K562 (cell line): ENCODE data around the gene VPS11. TPM values are rescaled to one million over a fixed set of nuclear protein-coding genes. Genes with fewer than 3 reads are reported as not detected.

Experiments used
- ATAC-seq: fragments of 200-7000 bp; cut with Tn5 transposase; 3 replicates; pipeline ENCODE4 v1.9.1; 2020; ENCODE audit warnings: moderate library complexity
- BruUV-seq: library from RNA; stranded (reverse); fragments of 400-500 nt; replicated peaks from 2 replicates; lab custom pipeline; 2021; lab: Mats Ljungman, UMichigan
- CTCF ChIA-PET: fragments of 300-600 bp; formaldehyde crosslinking; extraction: SDS; loops from one replicate; lab custom pipeline; 2021; ENCODE audit warnings: low intra/inter-chr PET ratio; lab: Yijun Ruan, JAX
- POLR2A ChIA-PET: fragments of 300-600, 350-650 bp; sonication (Branson Sonifier 250); formaldehyde crosslinking; extraction: SDS; loops from one replicate; lab custom pipeline; 2021; ENCODE audit warnings: antibody characterized with exemption, inconsistent platforms; lab: Yijun Ruan, JAX
- DNase-seq, 4 experiments: peaks; one replicate each; pipeline versions ENCODE4 v3.0.0 to v3.0.0-alpha.2; 2011 to 2018; ENCODE audit warnings: low spot score in 3 of 4, mixed read lengths in 3 of 4; ENCODE audit errors: extremely low read depth in 1 of 4
- FAIRE-seq: peaks from 2 replicates; lab custom pipeline; 2011; peaks lifted over from hg19 to GRCh38; lab: Jason Lieb, UNC
- H2AFZ ChIP-seq: 2 replicates; pipeline ENCODE4 v1.6.0; 2011; ENCODE audit warnings: low read depth, low read length, control low read depth, inconsistent platforms
- H3K27ac ChIP-seq: fragments of 200-600 bp; 3 replicates; pipeline ENCODE4 v1.8.0; 2011; ENCODE audit warnings: low read depth, mild to moderate bottlenecking, control low read depth, inconsistent platforms, low read length, moderate library complexity, mixed read lengths; ENCODE audit errors: extremely low read depth
- H3K27me3 ChIP-seq, 2 experiments: fragments of 300-600 bp in 1 of 2; 2 replicates in 1 of 2; 3 replicates in 1 of 2; pipeline versions ENCODE4 v1.6.0 to v1.8.0; 2011; ENCODE audit warnings: inconsistent platforms in 2 of 2, low read length in 2 of 2, mild to moderate bottlenecking in 1 of 2, mixed read lengths in 1 of 2, moderate library complexity in 1 of 2; ENCODE audit not compliant: control insufficient read depth in 2 of 2, insufficient read depth in 2 of 2
- H3K36me3 ChIP-seq: fragments of 300-600 bp; 3 replicates; pipeline ENCODE4 v1.8.0; 2011; ENCODE audit warnings: mild to moderate bottlenecking, low read length, inconsistent platforms; ENCODE audit not compliant: control insufficient read depth, insufficient read depth
- H3K4me1 ChIP-seq, 2 experiments: fragments of 200-600 bp in 1 of 2; replicated peaks in 1 of 2; 2 replicates in 1 of 2; 3 replicates in 1 of 2; pipeline versions ENCODE4 v1.5.1 to v1.8.0; 2011; ENCODE audit warnings: inconsistent platforms in 2 of 2, low read length in 2 of 2, mild to moderate bottlenecking in 1 of 2, mixed read lengths in 1 of 2, moderate library complexity in 1 of 2; ENCODE audit not compliant: control insufficient read depth in 2 of 2, insufficient read depth in 2 of 2
- H3K4me2 ChIP-seq: 2 replicates; pipeline ENCODE4 v1.6.1; 2011; ENCODE audit warnings: low read length, control low read depth, inconsistent platforms, mixed read lengths; ENCODE audit not compliant: insufficient read depth
- H3K4me3 ChIP-seq: fragments of 200-600 bp; sonication (generic), shearing (Covaris generic); 2 replicates; pipeline ENCODE4 v1.5.1; 2016; ENCODE audit warnings: control low read depth, inconsistent platforms
- H3K79me2 ChIP-seq: fragments of 200-600 bp; 3 replicates; pipeline ENCODE4 v1.8.0; 2011; ENCODE audit warnings: low read length, inconsistent platforms; ENCODE audit not compliant: control insufficient read depth, insufficient read depth
- H3K9ac ChIP-seq, 2 experiments: 2 replicates each; pipeline versions ENCODE4 v1.6.0 to v1.6.1; 2011; ENCODE audit warnings: low read depth in 2 of 2, low read length in 2 of 2, control low read depth in 1 of 2, inconsistent platforms in 1 of 2, mild to moderate bottlenecking in 1 of 2, mixed read lengths in 1 of 2; ENCODE audit not compliant: insufficient read depth in 1 of 2
- H3K9me1 ChIP-seq: one replicate; pipeline ENCODE4 v1.6.0; 2011; ENCODE audit warnings: inconsistent platforms, mild to moderate bottlenecking, low read length, moderate library complexity; ENCODE audit not compliant: control insufficient read depth, insufficient read depth
- H3K9me3 ChIP-seq: replicated peaks from 2 replicates; pipeline ENCODE4 v1.5.1; 2011; ENCODE audit warnings: low read depth, low read length, inconsistent platforms; ENCODE audit not compliant: control insufficient read depth, insufficient read depth
- H4K20me1 ChIP-seq: replicated peaks from 2 replicates; pipeline ENCODE4 v1.6.1; 2011; ENCODE audit warnings: low read length, inconsistent platforms, mixed read lengths; ENCODE audit not compliant: control insufficient read depth, insufficient read depth
- ARNT ChIP-seq, 2 experiments: fragments of 450-650 bp; IDR thresholded peaks; 2 replicates each; pipeline ENCODE4 v1.6.1; 2016; ENCODE audit warnings: mild to moderate bottlenecking in 1 of 2
- CC2D1A ChIP-seq: fragments of 450-650 bp; IDR thresholded peaks from 2 replicates; pipeline ENCODE4 v1.6.1; 2017; ENCODE audit warnings: mild to moderate bottlenecking
- DIDO1 ChIP-seq: fragments of 450-650 bp; IDR thresholded peaks from 2 replicates; pipeline ENCODE4 v1.6.1; 2016; ENCODE audit warnings: low read depth, missing biosample characterization, missing genetic modification characterization
- FOS ChIP-seq: IDR thresholded peaks from 3 replicates; pipeline ENCODE4 v1.6.1; 2011; ENCODE audit not compliant: insufficient read length; ENCODE audit errors: extremely low read depth
- FOSL1 ChIP-seq: fragments of 200-800 bp; sonication (Bioruptor generic); conservative IDR thresholded peaks from 2 replicates; pipeline ENCODE4 v1.6.1; 2016; ENCODE audit warnings: missing genetic modification characterization, missing compliant biosample characterization
- FOXJ3 ChIP-seq: sonication (generic); formaldehyde crosslinking; IDR thresholded peaks from 2 replicates; pipeline ENCODE4 v1.4.0; 2020; ENCODE audit warnings: mild to moderate bottlenecking, missing genetic modification reagents
- FOXO4 ChIP-seq: fragments of 450-650 bp; formaldehyde crosslinking; IDR thresholded peaks from 2 replicates; pipeline ENCODE4 v1.4.0; 2020; ENCODE audit warnings: mild to moderate bottlenecking, moderate library complexity
- GABPB1 ChIP-seq: sonication (generic); formaldehyde crosslinking; IDR thresholded peaks from 2 replicates; pipeline ENCODE4 v1.8.0; 2022; ENCODE audit warnings: mild to moderate bottlenecking, missing genetic modification reagents
- GMEB1 ChIP-seq: fragments of 250-450 bp; sonication (Bioruptor Pico); IDR thresholded peaks from 2 replicates; pipeline ENCODE4 v1.4.0; 2020; ENCODE audit warnings: mild to moderate bottlenecking
- GTF2F1 ChIP-seq: IDR thresholded peaks from 2 replicates; pipeline ENCODE4 v1.6.1; 2011; ENCODE audit warnings: low read depth, low read length, improper control_type of control experiment
- HMG20B ChIP-seq: fragments of 250-450 bp; sonication (Bioruptor Pico); IDR thresholded peaks from 2 replicates; pipeline ENCODE4 v1.5.0; 2021; ENCODE audit warnings: mild to moderate bottlenecking
- MCM2 ChIP-seq: fragments of 450-650 bp; IDR thresholded peaks from 2 replicates; pipeline ENCODE4 v1.6.1; 2017; ENCODE audit warnings: low read depth, mild to moderate bottlenecking
- NR1H2 ChIP-seq: sonication (generic); formaldehyde crosslinking; IDR thresholded peaks from 2 replicates; pipeline ENCODE4 v1.4.0; 2020; ENCODE audit warnings: mild to moderate bottlenecking, missing genetic modification reagents
- NR2C2 ChIP-seq, 2 experiments: fragments of 200-800 bp in 1 of 2; sonication (Bioruptor generic) in 1 of 2; sonication (generic) in 1 of 2; formaldehyde crosslinking in 1 of 2; IDR thresholded peaks; 2 replicates each; pipeline versions ENCODE4 v1.6.1 to v1.8.0; 2016 to 2022; ENCODE audit warnings: mild to moderate bottlenecking in 1 of 2, missing compliant biosample characterization in 1 of 2, missing genetic modification characterization in 1 of 2, missing genetic modification reagents in 1 of 2
- PATZ1 ChIP-seq: fragments of 250-450 bp; sonication (Bioruptor Pico); IDR thresholded peaks from 2 replicates; pipeline ENCODE4 v1.5.0; 2020; ENCODE audit warnings: mild to moderate bottlenecking, borderline replicate concordance
- PHF20 ChIP-seq: fragments of 450-650 bp; IDR thresholded peaks from 2 replicates; pipeline ENCODE4 v1.6.1; 2018; ENCODE audit not compliant: partially characterized antibody
- RHOXF2B ChIP-seq: fragments of 250-450 bp; sonication (Bioruptor Pico); conservative IDR thresholded peaks from 2 replicates; pipeline ENCODE4 v1.5.1; 2021
- ZBTB8A ChIP-seq: fragments of 450-650 bp; IDR thresholded peaks from 2 replicates; pipeline ENCODE4 v1.6.1; 2018; ENCODE audit warnings: mild to moderate bottlenecking, moderate library complexity; ENCODE audit not compliant: partially characterized antibody
- ZEB2 ChIP-seq: fragments of 450-650 bp; IDR thresholded peaks from 2 replicates; pipeline ENCODE4 v1.6.1; 2016
- WGBS: fragments of 100-300 bp; shearing (Covaris generic); methylation state at CpG from one replicate; pipeline ENCODE4 v1.1.6; 2016; ENCODE audit warnings: low coverage, mixed read lengths; ENCODE audit not compliant: insufficient coverage; ENCODE audit errors: missing lambda C conversion rate; 5-methylcytosine and 5-hydroxymethylcytosine counted together
- in situ Hi-C: fragments of 300-500 bp; cut with MboI; formaldehyde crosslinking; loops from 4 replicates; pipeline ENCODE4 v1.15.0; 2018; ENCODE audit warnings: inconsistent platforms, mixed read lengths
- intact Hi-C: fragments of 100-400 bp; cut with micrococcal nuclease; formaldehyde crosslinking; loops from 2 replicates; pipeline ENCODE4 v1.14.2; 2022
- polyA plus RNA-seq, 8 experiments: library from polyadenylated mRNA; depleted of rRNA in 4 of 8; stranded (reverse) in 5 of 8; unstranded in 3 of 8; fragments of >200 nt; fragmentation: Nextera tagmentation in 2 of 8; fragmentation: Illumina TruSeq in 1 of 8; extraction: Ambion mirVana in 2 of 8; extraction: Trizol in 1 of 8; gene quantifications; 2 replicates each; pipeline versions ENCODE4 v1.2.1 to v1.2.3, GENCODE V29; 2011 to 2014; ENCODE audit warnings: inconsistent platforms in 1 of 8, missing spikeins in 1 of 8
- total RNA-seq, 7 experiments: library from RNA; depleted of rRNA in 6 of 7; stranded (reverse); fragments of >200 nt in 6 of 7; fragmentation: Illumina TruSeq in 2 of 7; extraction: Trizol in 2 of 7; gene quantifications; 2 replicates each; pipeline versions ENCODE4 v1.2.1 to v1.2.3, GENCODE V29; 2011 to 2021; ENCODE audit warnings: low replicate concordance in 1 of 7

Gene VPS11
- total and polyA plus RNA-seq, 9 of the 15 experiments (the other 6 are each of a cell fraction or from before 2014, with no cell fraction given): 14.1 to 35.5 (median 27.5) TPM

GRCh38 chr11:119041821-119042514, 25.6 kb upstream of the VPS11 start:
- Histone ChIP-seq H3K9me3 (no peaks in the 10 kb centered on the region), H3K9ac (no peak overlapping the region), H3K27me3 (no peaks in the 10 kb centered on the region), H3K4me1 (peaks cover 6% of the 10 kb centered on the region in 2 experiments; a peak in 3 of 5 replicates), H3K4me3 (no peak overlapping the region), H4K20me1 (no peaks in the 10 kb centered on the region), H3K79me2 (no peaks in the 10 kb centered on the region), H3K4me2 (no peak overlapping the region), H3K9me1 (no peaks in the 10 kb centered on the region), H2AFZ (no peak overlapping the region), H3K27ac (peak overlapping the region; percentile 29; the same call in 1 of the 3 replicates), H3K36me3 (peaks cover 27% of the 10 kb centered on the region; the same call in 2 of the 3 replicates)
- DNase-seq: peak in 3 of 4 experiments; percentile 2 to 44 (median 12)
- no TSS peak for BruUV-seq
- FAIRE-seq: no peak
- CTCF ChIA-PET: interaction anchor here (0.6 kb wide), 1 partner anchor 153 kb away, joined by 4 read pairs; no protein-coding TSS in a partner anchor
- intact Hi-C loops: no loop called here
- POLR2A ChIA-PET: interaction anchor here (0.6 to 9.3 kb wide), 7 partner anchors 9 to 326 kb away, joined by 3 to 132 read pairs (median 3); partner anchors contain the start of genes HINFP, HMBS and HYOU1
- peak; percentile 11 for ATAC-seq
- in situ Hi-C loops: no loop called here
- WGBS: 31% methylated on average over 3 of the region's 4 CpGs
- TF ChIP-seq GMEB1 (CRISPR knock-in tag) (no peak), DIDO1 (tag) (no peak), GTF2F1 (no peak), NR2C2 (CRISPR knock-in tag; IDR thresholded peaks at IDR 0.05) (no peak), NR2C2 (tag; IDR thresholded peaks at IDR 0.05) (no peak), FOXO4 (no peak), FOS (no peak), MCM2 (no peak), ZEB2 (0 out of 2 replicates have a peak, but pooled peaks have one; percentile 18), PATZ1 (CRISPR knock-in tag) (no peak), RHOXF2B (CRISPR knock-in tag) (no peak), ARNT (IDR thresholded peaks at IDR 0.05) (no peak), PHF20 (no peak), HMG20B (CRISPR knock-in tag) (no peak), NR1H2 (CRISPR knock-in tag) (no peak), FOSL1 (tag) (peak; percentile 50), FOXJ3 (CRISPR knock-in tag) (no peak), GABPB1 (CRISPR knock-in tag) (no peak), CC2D1A (no peak), ZBTB8A (no peak)
